HL-60 (cell line): ENCODE data around the gene LPAR6.
A peak's percentile ranks its signal among the peaks of the same experiment; 100 is the strongest.
"Not testable (repeated sequence)": the region's sequence is repeated elsewhere in the genome, so short reads cannot be mapped to it uniquely, and the experiment has no call there.

Experiments used
- DNase-seq, 2 experiments: peaks; one replicate each; pipeline ENCODE4 v3.0.0-alpha.2; 2010 to 2020; ENCODE audit warnings: low read depth in 1 of 2, low spot score in 1 of 2
- H3K27ac ChIP-seq: fragments of 250-450 bp; sonication (Bioruptor Pico); replicated peaks from 2 replicates; pipeline ENCODE4 v1.5.1; 2020; ENCODE audit warnings: mild to moderate bottlenecking, moderate library complexity
- H3K27me3 ChIP-seq: fragments of 250-450 bp; sonication (Bioruptor Pico); 2 replicates; pipeline ENCODE4 v1.5.1; 2021; ENCODE audit warnings: mild to moderate bottlenecking, moderate library complexity; ENCODE audit not compliant: insufficient read depth, poor library complexity, severe bottlenecking
- H3K4me3 ChIP-seq: replicated peaks from 2 replicates; pipeline ENCODE4 v1.5.1; 2011; ENCODE audit warnings: mild to moderate bottlenecking, control low read depth, low read length; ENCODE audit not compliant: insufficient read depth
- GABPA ChIP-seq: IDR thresholded peaks from 2 replicates; pipeline ENCODE4 v1.6.1; 2012; ENCODE audit warnings: low read depth
- POLR2AphosphoS5 ChIP-seq: IDR thresholded peaks from 2 replicates; pipeline ENCODE4 v1.6.1; 2012; ENCODE audit warnings: low read depth
- SPI1 ChIP-seq: IDR thresholded peaks from 2 replicates; pipeline ENCODE4 v1.6.1; 2012; ENCODE audit warnings: low read depth, mild to moderate bottlenecking, borderline replicate concordance
- long read RNA-seq: library from polyadenylated mRNA; unstranded; transcript quantifications from one replicate; pipeline ENCODE4 v2.0.0, GENCODE V29; 2020
- TF ChIP-seq, protein P1 (sequence below): IDR thresholded peaks from 2 replicates; pipeline ENCODE4 v1.6.1; 2012; ENCODE audit warnings: low read depth; ENCODE audit not compliant: insufficient replicate concordance
- TF ChIP-seq, protein P2 (sequence below): IDR thresholded peaks from one replicate; pipeline ENCODE4 v1.5.1; 2011; ENCODE audit warnings: low read length, control low read depth, inconsistent platforms; ENCODE audit not compliant: insufficient read depth

LPAR6 gene, protein sequence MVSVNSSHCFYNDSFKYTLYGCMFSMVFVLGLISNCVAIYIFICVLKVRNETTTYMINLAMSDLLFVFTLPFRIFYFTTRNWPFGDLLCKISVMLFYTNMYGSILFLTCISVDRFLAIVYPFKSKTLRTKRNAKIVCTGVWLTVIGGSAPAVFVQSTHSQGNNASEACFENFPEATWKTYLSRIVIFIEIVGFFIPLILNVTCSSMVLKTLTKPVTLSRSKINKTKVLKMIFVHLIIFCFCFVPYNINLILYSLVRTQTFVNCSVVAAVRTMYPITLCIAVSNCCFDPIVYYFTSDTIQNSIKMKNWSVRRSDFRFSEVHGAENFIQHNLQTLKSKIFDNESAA
- long read RNA-seq = 0 reads

DNA sequence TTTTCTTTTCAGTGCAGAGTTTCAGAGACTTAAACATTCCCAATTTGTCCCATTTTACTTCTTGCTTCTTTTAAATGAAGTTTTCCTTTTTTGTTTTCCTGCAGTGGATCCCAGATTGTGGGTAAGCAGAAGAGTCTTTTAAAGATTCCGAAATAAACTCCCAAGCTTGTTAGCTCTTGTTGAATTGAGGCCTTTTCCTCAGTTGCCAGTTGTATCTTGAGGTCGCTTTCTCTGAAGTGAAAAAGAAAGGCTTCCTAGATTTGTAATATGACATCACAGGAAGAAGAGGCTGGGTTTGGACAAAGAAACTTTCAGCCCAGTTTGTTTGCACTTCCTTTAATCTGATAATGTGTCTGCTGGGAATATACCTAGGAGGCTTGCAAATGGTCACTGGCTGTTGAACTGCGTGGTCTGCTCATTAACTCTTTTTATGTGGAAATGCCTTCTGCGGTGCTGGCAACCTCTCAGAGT is at the start of gene LPAR6:
LPAR6 (minus strand) TSS at position 233 of the 471 bp plus-strand sequence. CDS start 690 bp downstream, outside the sequence.
- Histone ChIP-seq H3K27ac (peak within 1 kb of the TSS; percentile 31), H3K4me3 (peak within 1 kb of the TSS; percentile 33), H3K27me3 (no peaks in the 10 kb centered on the region)
- peak in 1 of 2 experiments; percentile 31 for DNase-seq
- TF ChIP-seq SPI1 = peak; percentile 64; the same call in 1 of the 2 replicates
- TF ChIP-seq, protein P1, sequence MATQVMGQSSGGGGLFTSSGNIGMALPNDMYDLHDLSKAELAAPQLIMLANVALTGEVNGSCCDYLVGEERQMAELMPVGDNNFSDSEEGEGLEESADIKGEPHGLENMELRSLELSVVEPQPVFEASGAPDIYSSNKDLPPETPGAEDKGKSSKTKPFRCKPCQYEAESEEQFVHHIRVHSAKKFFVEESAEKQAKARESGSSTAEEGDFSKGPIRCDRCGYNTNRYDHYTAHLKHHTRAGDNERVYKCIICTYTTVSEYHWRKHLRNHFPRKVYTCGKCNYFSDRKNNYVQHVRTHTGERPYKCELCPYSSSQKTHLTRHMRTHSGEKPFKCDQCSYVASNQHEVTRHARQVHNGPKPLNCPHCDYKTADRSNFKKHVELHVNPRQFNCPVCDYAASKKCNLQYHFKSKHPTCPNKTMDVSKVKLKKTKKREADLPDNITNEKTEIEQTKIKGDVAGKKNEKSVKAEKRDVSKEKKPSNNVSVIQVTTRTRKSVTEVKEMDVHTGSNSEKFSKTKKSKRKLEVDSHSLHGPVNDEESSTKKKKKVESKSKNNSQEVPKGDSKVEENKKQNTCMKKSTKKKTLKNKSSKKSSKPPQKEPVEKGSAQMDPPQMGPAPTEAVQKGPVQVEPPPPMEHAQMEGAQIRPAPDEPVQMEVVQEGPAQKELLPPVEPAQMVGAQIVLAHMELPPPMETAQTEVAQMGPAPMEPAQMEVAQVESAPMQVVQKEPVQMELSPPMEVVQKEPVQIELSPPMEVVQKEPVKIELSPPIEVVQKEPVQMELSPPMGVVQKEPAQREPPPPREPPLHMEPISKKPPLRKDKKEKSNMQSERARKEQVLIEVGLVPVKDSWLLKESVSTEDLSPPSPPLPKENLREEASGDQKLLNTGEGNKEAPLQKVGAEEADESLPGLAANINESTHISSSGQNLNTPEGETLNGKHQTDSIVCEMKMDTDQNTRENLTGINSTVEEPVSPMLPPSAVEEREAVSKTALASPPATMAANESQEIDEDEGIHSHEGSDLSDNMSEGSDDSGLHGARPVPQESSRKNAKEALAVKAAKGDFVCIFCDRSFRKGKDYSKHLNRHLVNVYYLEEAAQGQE = no peak

DNA sequence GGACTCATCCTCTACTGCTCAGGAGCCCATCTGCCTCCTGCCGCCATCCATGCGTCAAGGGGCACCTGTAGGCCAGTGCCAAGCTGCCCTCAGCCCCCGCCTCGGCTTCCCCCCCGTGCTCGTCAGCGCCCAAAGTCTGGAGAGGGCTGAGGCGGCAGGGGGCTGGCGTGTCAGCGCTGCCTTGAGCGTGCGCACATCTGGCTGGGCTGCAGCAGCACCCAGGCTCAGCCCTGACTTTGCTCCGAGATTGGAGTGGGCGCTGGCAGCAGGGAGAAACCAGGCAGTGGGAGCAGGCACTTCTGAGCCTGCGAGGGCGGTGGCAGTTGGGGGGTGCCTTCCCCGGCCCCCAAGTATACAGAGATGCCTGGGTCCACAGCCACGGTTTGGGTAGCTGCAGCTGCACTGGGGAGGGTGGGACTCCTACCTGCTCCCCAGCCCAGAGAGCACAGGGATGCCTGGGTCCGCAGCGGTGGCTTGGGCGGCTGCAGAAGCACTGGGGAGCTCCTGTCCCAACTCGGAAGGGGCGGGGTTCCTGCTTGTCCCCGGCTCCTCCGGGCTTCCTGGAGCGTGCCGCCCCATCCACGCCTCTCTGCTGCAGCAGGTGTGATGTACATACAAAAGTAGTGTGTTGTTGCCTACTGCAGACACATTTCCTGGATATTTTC is 44.8 kb upstream of the LPAR6 start:
- DNase-seq = no peak
- Histone ChIP-seq H3K4me3 (no peak overlapping the region), H3K27me3 (no peaks in the 10 kb centered on the region), H3K27ac (no peak overlapping the region)
- TF ChIP-seq, protein P2, sequence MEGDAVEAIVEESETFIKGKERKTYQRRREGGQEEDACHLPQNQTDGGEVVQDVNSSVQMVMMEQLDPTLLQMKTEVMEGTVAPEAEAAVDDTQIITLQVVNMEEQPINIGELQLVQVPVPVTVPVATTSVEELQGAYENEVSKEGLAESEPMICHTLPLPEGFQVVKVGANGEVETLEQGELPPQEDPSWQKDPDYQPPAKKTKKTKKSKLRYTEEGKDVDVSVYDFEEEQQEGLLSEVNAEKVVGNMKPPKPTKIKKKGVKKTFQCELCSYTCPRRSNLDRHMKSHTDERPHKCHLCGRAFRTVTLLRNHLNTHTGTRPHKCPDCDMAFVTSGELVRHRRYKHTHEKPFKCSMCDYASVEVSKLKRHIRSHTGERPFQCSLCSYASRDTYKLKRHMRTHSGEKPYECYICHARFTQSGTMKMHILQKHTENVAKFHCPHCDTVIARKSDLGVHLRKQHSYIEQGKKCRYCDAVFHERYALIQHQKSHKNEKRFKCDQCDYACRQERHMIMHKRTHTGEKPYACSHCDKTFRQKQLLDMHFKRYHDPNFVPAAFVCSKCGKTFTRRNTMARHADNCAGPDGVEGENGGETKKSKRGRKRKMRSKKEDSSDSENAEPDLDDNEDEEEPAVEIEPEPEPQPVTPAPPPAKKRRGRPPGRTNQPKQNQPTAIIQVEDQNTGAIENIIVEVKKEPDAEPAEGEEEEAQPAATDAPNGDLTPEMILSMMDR = no peak
- TF ChIP-seq POLR2AphosphoS5 (no peak), SPI1 (no peak)

DNA sequence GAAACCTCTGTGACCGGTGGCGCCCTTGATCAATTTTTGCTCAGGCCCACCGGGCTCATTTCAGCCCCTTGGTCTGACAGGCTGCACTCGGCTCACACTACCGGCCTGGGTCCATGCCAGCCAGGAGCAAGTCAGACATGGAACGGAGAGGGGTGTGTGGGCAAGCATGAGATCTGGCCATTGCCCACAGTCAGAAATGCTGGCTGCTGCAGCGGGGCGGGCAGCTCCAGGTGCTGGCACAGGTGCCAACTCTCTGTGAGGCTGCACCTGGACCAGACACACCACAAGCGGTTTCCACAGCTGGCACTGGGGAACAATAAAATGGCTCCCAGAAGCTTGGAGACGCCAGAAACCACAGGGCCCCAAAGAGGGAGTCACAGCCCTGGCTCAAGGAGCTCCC is 43.6 kb upstream of the LPAR6 start:
- no peaks in the 10 kb centered on the region for H3K27me3 ChIP-seq
- TF ChIP-seq, protein P1 = no peak
- DNase-seq = no peak
- H3K27ac ChIP-seq = no peak overlapping the region
- no peak overlapping the region for H3K4me3 ChIP-seq

DNA sequence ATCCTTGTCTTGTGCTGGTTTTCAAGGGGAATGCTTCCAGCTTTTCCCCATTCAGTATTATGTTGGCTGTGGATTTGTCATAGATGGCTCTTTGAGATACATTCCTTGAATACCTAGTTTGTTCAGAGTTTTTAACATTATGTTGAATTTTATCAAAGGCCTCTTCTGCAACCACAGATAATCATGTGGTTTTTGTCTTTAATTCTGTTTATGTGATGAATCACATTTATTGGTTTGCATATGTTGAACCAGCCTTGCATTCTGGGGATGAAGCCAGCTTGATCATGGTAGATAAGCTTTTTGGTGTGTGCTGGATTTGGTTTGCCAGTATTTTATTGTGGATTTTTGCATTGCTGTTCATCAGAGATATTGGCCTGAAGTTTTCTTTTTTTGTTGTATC is 38.3 kb upstream of the LPAR6 start:
- not testable (repeated sequence) for H3K27me3 ChIP-seq, DNase-seq, H3K27ac ChIP-seq, H3K4me3 ChIP-seq

DNA sequence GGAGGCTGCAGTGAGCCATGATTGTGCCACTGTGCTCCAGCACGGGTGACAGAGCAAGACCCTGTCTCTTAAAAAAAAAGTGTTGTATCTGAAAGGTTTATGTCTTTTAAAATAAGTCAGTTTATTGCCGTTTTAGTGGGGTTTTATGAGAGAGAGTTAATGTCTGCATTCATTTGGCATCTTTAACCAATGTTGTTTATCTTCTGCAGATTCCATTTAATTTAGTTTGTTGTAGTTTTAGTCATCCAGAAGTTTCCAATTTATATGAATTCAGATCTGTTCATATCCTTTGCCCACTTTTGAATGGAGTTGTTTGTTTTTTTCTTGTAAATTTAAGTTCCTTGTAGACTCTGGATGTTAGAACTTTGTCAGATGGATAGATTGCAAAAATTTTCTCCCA is 36.7 kb upstream of the LPAR6 start:
- no peaks in the 10 kb centered on the region for H3K27me3 ChIP-seq
- no peak overlapping the region for H3K4me3 ChIP-seq
- peak overlapping the region; percentile 20; the same call in 1 of the 2 replicates for H3K27ac ChIP-seq
- DNase-seq = no peak
- TF ChIP-seq, protein P2 = no peak
- TF ChIP-seq GABPA (no peak), POLR2AphosphoS5 (no peak), SPI1 (no peak)
- TF ChIP-seq, protein P1 = no peak
